HEK293 (cell line): Measurements from ENCODE around the gene DLX3.

Source experiments
- CTCF ChIA-PET: fragments of 350-600 bp; formaldehyde crosslinking; extraction: SDS; loops from one replicate; lab custom pipeline; 2021; ENCODE audit warnings: antibody characterized with exemption; lab: Yijun Ruan, JAX
- POLR2A ChIA-PET: fragments of 300-600 bp; formaldehyde crosslinking; extraction: SDS; loops from one replicate; lab custom pipeline; 2020; ENCODE audit warnings: antibody characterized with exemption, inconsistent platforms; lab: Yijun Ruan, JAX
- H3K27ac ChIP-seq: fragments of 200-500 bp; sonication (Bioruptor generic); 2 replicates; pipeline ENCODE4 v1.5.1; 2014; ENCODE audit warnings: low read depth, low read length, control low read depth, inconsistent platforms; ENCODE audit errors: extremely low read depth
- H3K36me3 ChIP-seq, 2 experiments: fragments of 200-500 bp in 1 of 2; sonication (Bioruptor generic) in 1 of 2; 1 replicate in 1 of 2; 2 replicates in 1 of 2; pipeline ENCODE4 v1.5.1; 2014 to 2017; ENCODE audit warnings: inconsistent platforms in 2 of 2, low read length in 2 of 2; ENCODE audit not compliant: control insufficient read depth in 2 of 2, insufficient read depth in 1 of 2
- H3K4me1 ChIP-seq: fragments of 200-500 bp; sonication (Bioruptor generic); 2 replicates; pipeline ENCODE4 v1.5.1; 2014; ENCODE audit warnings: mild to moderate bottlenecking, low read length, inconsistent platforms; ENCODE audit not compliant: control insufficient read depth, insufficient read depth
- H3K4me3 ChIP-seq: 2 replicates; pipeline ENCODE4 v1.5.1; 2011; ENCODE audit warnings: low read depth, mild to moderate bottlenecking, control low read depth, low read length, moderate library complexity
- H3K9me3 ChIP-seq: fragments of 200-500 bp; sonication (Bioruptor generic); 2 replicates; pipeline ENCODE4 v1.5.1; 2014; ENCODE audit warnings: low read depth, low read length, inconsistent platforms; ENCODE audit not compliant: control insufficient read depth, insufficient read depth
- EGR2 ChIP-seq: fragments of 450-650 bp; formaldehyde crosslinking; IDR thresholded peaks from 2 replicates; pipeline ENCODE4 v1.5.1; 2016; ENCODE audit warnings: low read depth, missing biosample characterization, missing genetic modification characterization
- ELK4 ChIP-seq: IDR thresholded peaks from 2 replicates; pipeline ENCODE4 v1.6.1; 2011; ENCODE audit warnings: mild to moderate bottlenecking, low read depth, low read length, borderline replicate concordance
- GLIS1 ChIP-seq: fragments of 450-650 bp; formaldehyde crosslinking; IDR thresholded peaks from 2 replicates; pipeline ENCODE4 v1.5.1; 2016; ENCODE audit warnings: missing biosample characterization, missing genetic modification characterization
- GLIS2 ChIP-seq: fragments of 450-650 bp; formaldehyde crosslinking; IDR thresholded peaks from 2 replicates; pipeline ENCODE4 v1.5.1; 2016; ENCODE audit warnings: missing biosample characterization, missing genetic modification characterization
- KLF9 ChIP-seq: fragments of 450-650 bp; formaldehyde crosslinking; IDR thresholded peaks from 2 replicates; pipeline ENCODE4 v1.5.1; 2016; ENCODE audit warnings: missing biosample characterization, missing genetic modification characterization, low read depth
- OSR2 ChIP-seq: fragments of 450-650 bp; formaldehyde crosslinking; IDR thresholded peaks from 2 replicates; pipeline ENCODE4 v1.5.1; 2016; ENCODE audit warnings: missing biosample characterization, missing genetic modification characterization
- PATZ1 ChIP-seq: fragments of 450-650 bp; formaldehyde crosslinking; IDR thresholded peaks from 2 replicates; pipeline ENCODE4 v1.5.1; 2016; ENCODE audit warnings: missing biosample characterization, missing genetic modification characterization
- PRDM10 ChIP-seq: fragments of 450-650 bp; formaldehyde crosslinking; IDR thresholded peaks from 2 replicates; pipeline ENCODE4 v1.5.1; 2016; ENCODE audit warnings: missing biosample characterization, missing genetic modification characterization
- REPIN1 ChIP-seq: fragments of 450-650 bp; formaldehyde crosslinking; IDR thresholded peaks from 2 replicates; pipeline ENCODE4 v1.5.1; 2017; ENCODE audit warnings: missing biosample characterization, missing genetic modification characterization, low read depth
- SP3 ChIP-seq: fragments of 450-650 bp; formaldehyde crosslinking; IDR thresholded peaks from 2 replicates; pipeline ENCODE4 v1.5.1; 2016; ENCODE audit warnings: missing biosample characterization, missing genetic modification characterization
- ZBTB10 ChIP-seq: fragments of 450-650 bp; formaldehyde crosslinking; IDR thresholded peaks from 2 replicates; pipeline ENCODE4 v1.5.1; 2016; ENCODE audit warnings: missing biosample characterization, missing genetic modification characterization
- ZBTB48 ChIP-seq: fragments of 450-650 bp; formaldehyde crosslinking; IDR thresholded peaks from 2 replicates; pipeline ENCODE4 v1.5.1; 2016; ENCODE audit warnings: missing biosample characterization, missing genetic modification characterization
- ZFP3 ChIP-seq: fragments of 450-650 bp; formaldehyde crosslinking; IDR thresholded peaks from 2 replicates; pipeline ENCODE4 v1.5.1; 2016; ENCODE audit warnings: low read depth, missing biosample characterization, missing genetic modification characterization
- ZNF132 ChIP-seq: fragments of 450-650 bp; formaldehyde crosslinking; IDR thresholded peaks from 2 replicates; pipeline ENCODE4 v1.5.1; 2017; ENCODE audit warnings: missing biosample characterization, missing genetic modification characterization, borderline replicate concordance
- ZNF140 ChIP-seq: fragments of 450-650 bp; formaldehyde crosslinking; IDR thresholded peaks from 2 replicates; pipeline ENCODE4 v1.5.1; 2016; ENCODE audit warnings: missing biosample characterization, missing genetic modification characterization
- ZNF146 ChIP-seq: fragments of 450-650 bp; formaldehyde crosslinking; IDR thresholded peaks from 2 replicates; pipeline ENCODE4 v1.5.1; 2016; ENCODE audit warnings: missing biosample characterization, missing genetic modification characterization
- ZNF202 ChIP-seq: fragments of 450-650 bp; formaldehyde crosslinking; IDR thresholded peaks from 2 replicates; pipeline ENCODE4 v1.5.1; 2016; ENCODE audit warnings: missing biosample characterization, missing genetic modification characterization, borderline replicate concordance
- ZNF335 ChIP-seq: fragments of 450-650 bp; formaldehyde crosslinking; conservative IDR thresholded peaks from 2 replicates; pipeline ENCODE4 v1.5.1; 2016; ENCODE audit warnings: missing biosample characterization, missing genetic modification characterization
- ZNF391 ChIP-seq: fragments of 450-650 bp; formaldehyde crosslinking; IDR thresholded peaks from 2 replicates; pipeline ENCODE4 v1.5.1; 2016; ENCODE audit warnings: low read depth, missing biosample characterization, missing genetic modification characterization, borderline replicate concordance
- ZNF473 ChIP-seq: fragments of 450-650 bp; formaldehyde crosslinking; IDR thresholded peaks from 2 replicates; pipeline ENCODE4 v1.5.1; 2017; ENCODE audit warnings: missing biosample characterization, missing genetic modification characterization
- ZNF510 ChIP-seq: fragments of 450-650 bp; formaldehyde crosslinking; IDR thresholded peaks from 2 replicates; pipeline ENCODE4 v1.5.1; 2018; ENCODE audit warnings: mild to moderate bottlenecking, missing genetic modification characterization, missing biosample characterization; ENCODE audit not compliant: insufficient replicate concordance
- ZNF521 ChIP-seq: fragments of 450-650 bp; formaldehyde crosslinking; IDR thresholded peaks from 2 replicates; pipeline ENCODE4 v1.5.1; 2017; ENCODE audit warnings: missing biosample characterization, mild to moderate bottlenecking, missing genetic modification characterization
- ZNF555 ChIP-seq: fragments of 450-650 bp; formaldehyde crosslinking; conservative IDR thresholded peaks from 2 replicates; pipeline ENCODE4 v1.5.1; 2017; ENCODE audit warnings: missing biosample characterization, mild to moderate bottlenecking, missing genetic modification characterization, inconsistent platforms
- ZNF629 ChIP-seq: fragments of 450-650 bp; formaldehyde crosslinking; IDR thresholded peaks from 2 replicates; pipeline ENCODE4 v1.5.1; 2017; ENCODE audit warnings: missing biosample characterization, missing genetic modification characterization
- ZSCAN16 ChIP-seq: fragments of 450-650 bp; formaldehyde crosslinking; IDR thresholded peaks from 2 replicates; pipeline ENCODE4 v1.5.1; 2016; ENCODE audit warnings: missing biosample characterization, missing genetic modification characterization

Gene DLX3

GRCh38 chr17:49969134-49969759 is 25.8 kb downstream of the DLX3 start, which contains the start of gene DLX4 (continued):
- no peak for TF ChIP-seq ELK4
- TF ChIP-seq ZNF391 (tag by site-specific recombination): no peak
- TF ChIP-seq GLIS2 (tag by site-specific recombination): peak; percentile 99
- no peak for TF ChIP-seq ZSCAN16
- no peak for TF ChIP-seq ZNF132
- TF ChIP-seq ZBTB48 (tag by site-specific recombination): 0 out of 2 replicates have a peak, but pooled peaks have one; percentile 19
- no peak for TF ChIP-seq ZNF510 (tag by site-specific recombination)
- TF ChIP-seq ZNF202 (tag by site-specific recombination): 0 out of 2 replicates have a peak, but pooled peaks have one; percentile 12
- TF ChIP-seq ZNF146 (tag by site-specific recombination): no peak
- TF ChIP-seq REPIN1 (tag by site-specific recombination): no peak
- TF ChIP-seq SP3: peak; percentile 74
- no peak for TF ChIP-seq ZFP3 (tag by site-specific recombination)
- TF ChIP-seq PATZ1: peak; percentile 100
- TF ChIP-seq ZNF473 (tag by site-specific recombination): no peak
- peak; percentile 100 for TF ChIP-seq ZBTB10 (tag by site-specific recombination)
- no peak for TF ChIP-seq ZNF521 (tag by site-specific recombination)

- H3K4me3 ChIP-seq: peak overlapping the region; percentile 70
- H3K9me3 ChIP-seq: no peaks in the 10 kb centered on the region
- no peaks in the 10 kb centered on the region for H3K36me3 ChIP-seq
- ChIA-PET CTCF (interaction anchor here (0.8 to 3.2 kb wide), 3 partner anchors 16 to 125 kb away, joined by 3 to 23 read pairs (median 4); no protein-coding TSS in a partner anchor), POLR2A (interaction anchor here (0.6 kb wide), 1 partner anchor 8 kb away, joined by 5 read pairs; no protein-coding TSS in a partner anchor)
- no peaks in the 10 kb centered on the region for H3K4me1 ChIP-seq
- H3K27ac ChIP-seq: peak overlapping the region; percentile 84
- TF ChIP-seq GLIS1 (tag by site-specific recombination): peak; percentile 52
- 0 out of 2 replicates have a peak, but pooled peaks have one; percentile 3 for TF ChIP-seq EGR2 (tag by site-specific recombination)
- no peak for TF ChIP-seq ZNF555 (tag by site-specific recombination)
- TF ChIP-seq ZNF629 (tag by site-specific recombination): peak; percentile 59
- peak; percentile 34; the same call in 1 of the 2 replicates for TF ChIP-seq ELK4
- TF ChIP-seq KLF9 (tag by site-specific recombination): peak; percentile 66
- TF ChIP-seq OSR2 (tag by site-specific recombination): peak; percentile 53; the same call in 1 of the 2 replicates
- no peak for TF ChIP-seq ZNF140
- peak; percentile 74; the same call in 1 of the 2 replicates for TF ChIP-seq ZNF335 (tag by site-specific recombination)
- TF ChIP-seq PRDM10 (tag by site-specific recombination): peak; percentile 87
Observed at GRCh38 chr17:49968405-49969133, 26.5 kb downstream of the DLX3 start.
